Measurements from ENCODE around the gene CLCA1.

DNA sequence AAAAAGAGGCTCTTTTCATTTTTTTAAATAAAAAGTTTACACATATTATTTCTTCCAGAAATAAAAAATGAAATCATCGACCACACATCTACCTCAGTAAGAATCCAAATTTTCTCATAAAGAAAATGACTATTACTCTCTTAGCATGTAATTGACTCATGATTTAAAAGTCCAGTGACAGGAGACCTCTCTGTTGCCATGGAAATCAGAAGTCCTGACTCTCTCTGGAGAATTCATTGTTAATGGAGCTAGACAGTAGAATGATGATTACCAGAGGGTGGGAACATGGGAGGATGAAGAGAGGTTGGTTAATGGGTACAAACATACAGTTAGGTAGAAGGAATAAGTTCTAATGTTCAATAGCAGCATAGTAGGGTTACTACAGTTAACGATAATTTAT lies 73.1 kb downstream of the CLCA1 start:
- TF ChIP-seq, protein P1, sequence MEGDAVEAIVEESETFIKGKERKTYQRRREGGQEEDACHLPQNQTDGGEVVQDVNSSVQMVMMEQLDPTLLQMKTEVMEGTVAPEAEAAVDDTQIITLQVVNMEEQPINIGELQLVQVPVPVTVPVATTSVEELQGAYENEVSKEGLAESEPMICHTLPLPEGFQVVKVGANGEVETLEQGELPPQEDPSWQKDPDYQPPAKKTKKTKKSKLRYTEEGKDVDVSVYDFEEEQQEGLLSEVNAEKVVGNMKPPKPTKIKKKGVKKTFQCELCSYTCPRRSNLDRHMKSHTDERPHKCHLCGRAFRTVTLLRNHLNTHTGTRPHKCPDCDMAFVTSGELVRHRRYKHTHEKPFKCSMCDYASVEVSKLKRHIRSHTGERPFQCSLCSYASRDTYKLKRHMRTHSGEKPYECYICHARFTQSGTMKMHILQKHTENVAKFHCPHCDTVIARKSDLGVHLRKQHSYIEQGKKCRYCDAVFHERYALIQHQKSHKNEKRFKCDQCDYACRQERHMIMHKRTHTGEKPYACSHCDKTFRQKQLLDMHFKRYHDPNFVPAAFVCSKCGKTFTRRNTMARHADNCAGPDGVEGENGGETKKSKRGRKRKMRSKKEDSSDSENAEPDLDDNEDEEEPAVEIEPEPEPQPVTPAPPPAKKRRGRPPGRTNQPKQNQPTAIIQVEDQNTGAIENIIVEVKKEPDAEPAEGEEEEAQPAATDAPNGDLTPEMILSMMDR (IDR thresholded peaks at IDR 0.05; ENCODE audit: low read depth, low read length) = no peak
- TF ChIP-seq MYC (IDR thresholded peaks at IDR 0.05; ENCODE audit: low read depth, low read length) = no peak
- TF ChIP-seq POLR2A (IDR thresholded peaks at IDR 0.05; ENCODE audit: extremely low read depth, insufficient read length) = no peak
- TF ChIP-seq, protein P2, sequence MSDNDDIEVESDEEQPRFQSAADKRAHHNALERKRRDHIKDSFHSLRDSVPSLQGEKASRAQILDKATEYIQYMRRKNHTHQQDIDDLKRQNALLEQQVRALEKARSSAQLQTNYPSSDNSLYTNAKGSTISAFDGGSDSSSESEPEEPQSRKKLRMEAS (IDR thresholded peaks at IDR 0.05; ENCODE audit: low read depth, low read length) = no peak
